ENCODE data around the gene KSR2. TPM values are rescaled to one million over a fixed set of nuclear protein-coding genes. Genes with fewer than 3 reads are reported as not detected.

KSR2 gene
- total RNA-seq, 2 experiments from 2014 or later = 0.12 to 0.45 TPM

GRCh38 chr12:117513353-117513752 lies 455.4 kb downstream of the KSR2 start:
- ChIA-PET CTCF (no interaction called here), POLR2A (no interaction called here)
- H3K9me3 Mint-ChIP-seq = no peaks in the 10 kb centered on the region
- no peak overlapping the region for H3K4me3 Mint-ChIP-seq
- H3K27me3 Mint-ChIP-seq = no peaks in the 10 kb centered on the region
- intact Hi-C loops (cut with micrococcal nuclease) = no loop called here
- H3K36me3 Mint-ChIP-seq = no peaks in the 10 kb centered on the region
- H3K4me1 Mint-ChIP-seq (ENCODE audit: low read depth) = no peaks in the 10 kb centered on the region
- no peak overlapping the region for H3K27ac Mint-ChIP-seq
- no peak for DNase-seq

DNA sequence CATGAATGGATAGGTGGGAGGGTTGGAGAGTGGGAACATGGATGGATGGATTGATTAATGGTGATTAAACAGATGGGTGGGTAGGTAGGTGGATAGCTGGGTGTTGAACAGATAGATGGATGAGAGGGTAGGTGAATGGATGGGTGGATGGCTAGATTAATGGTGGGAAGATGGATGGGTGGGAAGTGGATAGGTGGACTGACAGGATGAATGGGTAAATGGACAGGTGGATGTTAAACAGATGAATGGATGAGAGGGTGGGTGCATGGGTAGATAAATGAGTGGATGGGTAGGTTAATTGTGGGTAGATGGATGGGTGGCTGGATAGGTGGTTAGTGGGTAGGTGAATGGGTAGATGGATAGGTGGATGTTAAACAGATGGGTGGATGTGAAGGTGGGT lies 460.3 kb downstream of the KSR2 start:
- POLR2A ChIA-PET = no interaction called here
- no peak overlapping the region for H3K27ac Mint-ChIP-seq
- no peaks in the 10 kb centered on the region for H3K36me3 Mint-ChIP-seq
- intact Hi-C loops (cut with micrococcal nuclease) = no loop called here
- H3K4me1 Mint-ChIP-seq (ENCODE audit: low read depth) = no peaks in the 10 kb centered on the region
- H3K27me3 Mint-ChIP-seq = no peaks in the 10 kb centered on the region
- DNase-seq = no peak
- no peak overlapping the region for H3K4me3 Mint-ChIP-seq
- CTCF ChIA-PET = no interaction called here
- H3K9me3 Mint-ChIP-seq = no peaks in the 10 kb centered on the region

DNA sequence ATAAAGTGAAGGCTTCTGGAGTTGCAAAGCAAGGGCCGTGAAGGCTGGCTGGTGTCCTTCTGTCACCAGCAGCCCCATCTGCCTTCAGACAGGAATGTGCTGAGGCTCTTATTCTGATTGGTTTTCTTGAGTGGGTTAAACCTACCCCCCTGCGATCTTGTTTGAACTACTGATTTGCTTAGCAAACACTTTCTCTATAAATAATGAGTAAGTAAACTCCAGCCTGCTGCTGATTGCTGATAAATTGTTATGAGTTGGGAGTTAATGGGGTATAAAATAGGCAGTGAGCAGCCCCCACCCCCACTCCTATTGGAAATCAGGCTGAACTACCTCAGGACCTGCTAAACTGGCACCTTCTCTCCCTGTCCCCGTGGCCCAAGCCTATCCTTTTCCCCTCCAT lies 461.2 kb downstream of the KSR2 start:
- Mint-ChIP-seq H3K9me3 (no peaks in the 10 kb centered on the region), H3K36me3 (no peaks in the 10 kb centered on the region), H3K4me1 (ENCODE audit: low read depth) (no peaks in the 10 kb centered on the region), H3K27me3 (no peaks in the 10 kb centered on the region), H3K27ac (no peak overlapping the region), H3K4me3 (no peak overlapping the region)
- CTCF ChIA-PET = no interaction called here
- intact Hi-C loops (cut with micrococcal nuclease) = no loop called here
- POLR2A ChIA-PET = no interaction called here
- no peak for DNase-seq

DNA sequence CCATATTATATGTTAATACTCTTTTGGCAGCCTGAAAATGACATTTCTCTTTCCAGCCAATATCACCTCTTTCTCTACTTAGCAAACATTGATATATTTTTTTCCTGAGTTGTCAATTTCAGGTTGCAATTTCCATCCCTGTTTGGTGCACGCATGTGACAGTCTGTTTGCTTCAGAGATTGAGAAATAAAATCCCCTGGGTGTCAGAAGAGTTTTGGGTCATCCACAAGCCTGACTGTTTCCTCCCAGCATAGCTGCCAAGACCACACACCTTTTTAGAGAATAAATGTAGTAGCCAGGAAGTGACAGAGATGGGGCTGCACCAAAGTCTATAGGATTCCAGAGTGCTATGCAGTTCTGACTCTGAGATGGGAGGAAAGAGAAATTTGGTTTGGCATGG lies 462.5 kb downstream of the KSR2 start:
- DNase-seq = no peak
- no peaks in the 10 kb centered on the region for H3K9me3 Mint-ChIP-seq
- no peak overlapping the region for H3K4me3 Mint-ChIP-seq
- no peak overlapping the region for H3K27ac Mint-ChIP-seq
- H3K36me3 Mint-ChIP-seq = no peaks in the 10 kb centered on the region
- intact Hi-C loops (cut with micrococcal nuclease) = no loop called here
- ChIA-PET POLR2A (no interaction called here), CTCF (no interaction called here)
- no peaks in the 10 kb centered on the region for H3K4me1 Mint-ChIP-seq (ENCODE audit: low read depth)
- no peaks in the 10 kb centered on the region for H3K27me3 Mint-ChIP-seq

DNA sequence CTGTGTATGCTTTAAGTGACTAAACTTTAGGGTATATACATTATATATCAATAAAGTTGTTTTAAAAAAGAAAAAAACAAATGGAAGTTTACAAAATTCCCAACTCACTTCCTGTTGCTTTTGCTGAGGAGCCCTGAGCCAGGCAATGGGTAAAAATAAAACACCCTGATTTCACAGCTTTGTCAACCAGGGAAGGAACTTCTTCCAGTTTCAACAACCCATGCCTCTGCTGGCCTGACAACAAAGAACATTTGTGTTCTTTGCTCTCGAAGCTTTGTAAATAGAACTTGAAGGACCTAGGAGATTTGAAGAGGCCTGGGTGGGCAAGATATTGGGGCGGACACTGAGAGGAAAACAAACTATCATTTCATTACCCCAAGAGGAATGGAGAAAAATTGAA lies 466.2 kb downstream of the KSR2 start:
- no peaks in the 10 kb centered on the region for H3K9me3 Mint-ChIP-seq
- no peak overlapping the region for H3K27ac Mint-ChIP-seq
- H3K4me3 Mint-ChIP-seq = no peak overlapping the region
- no peaks in the 10 kb centered on the region for H3K36me3 Mint-ChIP-seq
- H3K27me3 Mint-ChIP-seq = no peaks in the 10 kb centered on the region
- no peak for DNase-seq
- POLR2A ChIA-PET = no interaction called here
- H3K4me1 Mint-ChIP-seq (ENCODE audit: low read depth) = no peaks in the 10 kb centered on the region
- intact Hi-C loops (cut with micrococcal nuclease) = no loop called here
- CTCF ChIA-PET = no interaction called here

DNA sequence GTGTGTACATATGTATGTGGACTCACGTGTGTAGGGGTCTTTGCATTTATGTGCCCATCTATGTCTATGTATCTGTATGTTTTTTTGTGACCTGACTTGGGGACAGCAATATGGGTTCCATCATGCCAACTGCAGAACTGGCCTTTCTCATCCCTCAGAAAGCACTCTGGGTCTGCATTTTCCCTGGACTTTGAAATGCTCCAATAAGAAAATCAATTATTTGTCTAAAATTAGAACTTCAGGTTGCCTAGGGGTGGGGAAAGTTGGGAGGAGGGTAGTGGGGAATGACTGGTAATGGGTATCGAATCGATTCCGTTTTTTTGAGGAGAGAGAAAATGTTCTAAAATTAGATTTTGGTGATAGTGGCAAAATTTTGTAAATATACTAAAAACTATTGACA lies 466.6 kb downstream of the KSR2 start:
- CTCF ChIA-PET = no interaction called here
- POLR2A ChIA-PET = no interaction called here
- Mint-ChIP-seq H3K27ac (no peak overlapping the region), H3K9me3 (no peaks in the 10 kb centered on the region), H3K27me3 (no peaks in the 10 kb centered on the region), H3K36me3 (no peaks in the 10 kb centered on the region), H3K4me1 (ENCODE audit: low read depth) (no peaks in the 10 kb centered on the region), H3K4me3 (no peak overlapping the region)
- intact Hi-C loops (cut with micrococcal nuclease) = no loop called here
- DNase-seq = no peak

DNA sequence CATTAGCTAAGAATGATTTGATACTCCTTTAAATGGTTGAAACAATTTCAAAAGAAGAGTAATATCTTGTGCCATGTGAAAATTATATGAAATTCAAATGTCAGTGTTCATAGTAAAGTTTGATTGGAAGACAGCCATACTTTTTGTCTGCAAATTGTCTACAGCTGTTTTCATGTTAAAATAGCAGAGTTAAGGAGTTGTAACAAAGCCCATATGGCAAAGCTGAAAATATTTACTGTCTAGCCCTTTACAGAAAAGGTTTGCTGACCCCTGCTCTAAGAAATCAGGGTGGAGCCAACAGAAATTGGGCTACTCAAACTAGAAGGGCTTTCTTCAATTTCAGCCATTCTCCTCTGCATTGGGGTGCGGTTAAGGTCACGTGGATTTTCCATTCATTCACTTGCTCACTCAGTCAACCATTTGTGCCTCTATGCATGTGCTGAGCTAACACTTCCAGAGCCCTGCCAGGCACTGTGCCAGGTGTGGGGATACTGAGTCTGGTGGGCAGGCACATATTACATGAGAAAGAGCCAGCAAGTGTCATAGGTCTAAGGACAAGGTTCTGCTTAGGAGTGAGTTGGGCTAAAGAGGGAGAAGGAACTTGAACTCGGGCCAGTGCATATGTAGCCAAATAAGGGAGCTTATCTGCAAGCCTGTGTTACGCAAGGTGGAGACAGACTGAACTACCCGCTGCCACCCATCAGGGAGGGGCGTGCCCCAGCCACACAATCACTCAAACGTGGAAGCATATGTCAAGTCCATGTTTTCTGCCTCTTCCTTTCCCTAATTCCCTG lies 467.5 kb downstream of the KSR2 start:
- Mint-ChIP-seq H3K27ac (no peak overlapping the region), H3K36me3 (no peaks in the 10 kb centered on the region), H3K27me3 (no peaks in the 10 kb centered on the region), H3K4me3 (no peak overlapping the region), H3K4me1 (ENCODE audit: low read depth) (no peaks in the 10 kb centered on the region), H3K9me3 (no peaks in the 10 kb centered on the region)
- DNase-seq = no peak
- CTCF ChIA-PET = no interaction called here
- POLR2A ChIA-PET = no interaction called here
- intact Hi-C loops (cut with micrococcal nuclease) = no loop called here

DNA sequence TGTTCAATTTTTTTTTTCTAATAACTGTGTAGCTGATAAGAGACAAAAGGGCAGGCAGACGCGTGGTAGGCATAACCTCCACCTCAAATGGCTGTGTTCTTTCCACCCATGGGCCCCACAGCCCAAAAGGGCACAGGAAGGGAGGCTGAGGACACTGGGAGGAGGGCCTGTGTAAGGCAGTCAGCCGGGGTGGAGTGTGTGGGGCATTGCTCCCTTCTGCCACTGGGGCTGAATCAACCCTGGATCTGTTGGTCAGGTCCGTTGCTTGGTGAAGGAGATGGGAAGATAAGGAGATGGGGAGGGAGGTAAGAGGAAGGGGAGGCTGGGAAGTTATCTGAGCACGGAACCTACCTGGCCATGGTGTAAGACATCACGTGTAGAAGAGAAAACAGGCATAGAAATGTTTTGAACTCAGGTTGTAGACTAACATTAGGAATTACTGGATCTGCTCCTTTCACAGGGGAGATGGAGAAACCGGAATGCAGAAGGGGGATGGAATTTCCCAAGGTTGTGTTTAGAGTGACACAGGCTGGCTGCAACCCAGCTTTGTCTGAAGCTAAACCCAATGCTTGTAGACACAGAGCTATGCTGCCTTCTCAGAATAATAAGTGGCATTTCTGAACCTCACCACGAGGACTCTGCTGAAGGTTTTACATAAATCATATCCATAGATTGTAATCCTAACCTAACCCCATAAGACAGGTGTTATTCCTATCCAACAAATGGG lies 468.9 kb downstream of the KSR2 start:
- DNase-seq = no peak
- Mint-ChIP-seq H3K4me3 (no peak overlapping the region), H3K27ac (no peak overlapping the region), H3K9me3 (no peaks in the 10 kb centered on the region), H3K36me3 (no peaks in the 10 kb centered on the region), H3K27me3 (no peaks in the 10 kb centered on the region), H3K4me1 (ENCODE audit: low read depth) (no peaks in the 10 kb centered on the region)
- ChIA-PET POLR2A (no interaction called here), CTCF (no interaction called here)
- intact Hi-C loops (cut with micrococcal nuclease) = no loop called here

- Mint-ChIP-seq H3K4me1 (ENCODE audit: low read depth) (no peaks in the 10 kb centered on the region), H3K4me3 (no peak overlapping the region), H3K9me3 (no peaks in the 10 kb centered on the region), H3K27me3 (no peaks in the 10 kb centered on the region), H3K36me3 (no peaks in the 10 kb centered on the region), H3K27ac (no peak overlapping the region)
- DNase-seq = no peak
- intact Hi-C loops (cut with micrococcal nuclease) = no loop called here
- CTCF ChIA-PET = no interaction called here
- POLR2A ChIA-PET = no interaction called here
Measured at GRCh38 chr12:117498880-117499279, 469.9 kb downstream of the KSR2 start.

- intact Hi-C loops (cut with micrococcal nuclease) = no loop called here
- Mint-ChIP-seq H3K9me3 (no peaks in the 10 kb centered on the region), H3K27ac (no peak overlapping the region), H3K27me3 (no peaks in the 10 kb centered on the region), H3K4me1 (ENCODE audit: low read depth) (no peaks in the 10 kb centered on the region), H3K4me3 (no peak overlapping the region), H3K36me3 (no peaks in the 10 kb centered on the region)
- no peak for DNase-seq
- ChIA-PET CTCF (no interaction called here), POLR2A (no interaction called here)
Measured at GRCh38 chr12:117498256-117498655, 470.5 kb downstream of the KSR2 start.

DNA sequence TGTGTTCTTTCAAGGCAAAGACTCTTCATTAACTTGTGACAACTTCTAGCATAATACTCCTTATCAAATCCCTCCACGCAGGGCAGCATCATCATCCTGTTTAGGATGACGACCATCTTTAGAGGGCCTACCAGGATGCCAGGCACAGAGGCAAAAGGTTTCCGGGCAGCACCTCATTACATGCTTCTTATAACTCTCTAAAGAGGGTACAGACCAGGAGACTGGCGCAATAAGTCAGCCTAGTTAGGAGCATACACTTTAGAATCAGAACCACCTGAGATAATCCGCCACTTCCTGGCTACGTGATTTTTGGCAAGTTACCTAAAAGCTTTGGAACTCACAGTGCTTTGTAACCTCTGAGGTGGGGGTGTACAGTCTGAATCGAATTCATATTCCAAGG lies 471.4 kb downstream of the KSR2 start:
- CTCF ChIA-PET = no interaction called here
- intact Hi-C loops (cut with micrococcal nuclease) = no loop called here
- no peaks in the 10 kb centered on the region for H3K4me1 Mint-ChIP-seq (ENCODE audit: low read depth)
- no peak overlapping the region for H3K4me3 Mint-ChIP-seq
- no peaks in the 10 kb centered on the region for H3K27me3 Mint-ChIP-seq
- POLR2A ChIA-PET = no interaction called here
- H3K9me3 Mint-ChIP-seq = no peaks in the 10 kb centered on the region
- no peak for DNase-seq
- H3K36me3 Mint-ChIP-seq = no peaks in the 10 kb centered on the region
- H3K27ac Mint-ChIP-seq = no peak overlapping the region

DNA sequence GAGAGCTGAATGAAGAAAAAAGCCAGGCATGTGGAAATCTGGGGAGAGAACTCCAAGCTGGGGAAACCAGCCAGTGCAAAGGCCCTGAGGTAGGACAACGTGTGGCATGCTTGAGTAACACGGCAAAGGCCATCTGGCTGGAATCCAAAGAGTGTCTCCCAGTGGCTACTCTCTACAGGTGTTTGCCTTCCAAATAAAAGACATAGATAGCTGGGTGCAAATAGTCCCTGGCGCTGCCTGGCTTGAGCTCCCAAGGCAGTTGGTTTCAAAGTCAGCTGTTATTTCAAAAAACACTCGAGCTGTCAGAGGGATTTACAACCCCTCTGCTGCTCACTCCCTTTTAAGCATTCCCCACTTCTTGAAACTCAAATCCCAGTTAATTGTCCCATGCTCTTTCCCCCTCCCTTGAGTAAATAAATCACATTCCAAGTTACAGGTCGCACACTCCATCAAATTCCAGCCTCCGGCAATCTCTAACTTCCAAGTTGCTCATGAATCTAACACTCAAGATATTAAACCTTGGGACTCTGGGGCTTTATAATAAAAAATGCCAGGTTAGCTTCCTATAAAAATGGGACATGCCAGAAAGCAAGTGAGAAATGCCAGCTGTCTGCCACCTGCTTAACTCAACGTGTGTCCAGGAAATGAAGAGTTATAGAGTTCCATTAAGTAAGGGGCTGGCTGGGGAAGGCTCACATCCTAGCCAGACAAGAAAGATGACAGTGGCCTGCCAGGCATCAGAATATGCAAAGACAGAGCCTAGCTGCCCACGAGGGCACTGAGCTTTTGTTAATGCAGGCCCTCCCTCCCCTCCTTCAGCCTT lies 473.7 kb downstream of the KSR2 start:
- Mint-ChIP-seq H3K4me1 (ENCODE audit: low read depth) (no peaks in the 10 kb centered on the region), H3K27ac (no peak overlapping the region), H3K27me3 (no peaks in the 10 kb centered on the region), H3K36me3 (no peaks in the 10 kb centered on the region), H3K4me3 (no peak overlapping the region), H3K9me3 (no peaks in the 10 kb centered on the region)
- CTCF ChIA-PET = interaction anchor here (0.8 kb wide), 1 partner anchor 258 kb away, joined by 3 read pairs; no protein-coding TSS in a partner anchor
- no peak for DNase-seq
- intact Hi-C loops (cut with micrococcal nuclease) = no loop called here
- POLR2A ChIA-PET = no interaction called here

DNA sequence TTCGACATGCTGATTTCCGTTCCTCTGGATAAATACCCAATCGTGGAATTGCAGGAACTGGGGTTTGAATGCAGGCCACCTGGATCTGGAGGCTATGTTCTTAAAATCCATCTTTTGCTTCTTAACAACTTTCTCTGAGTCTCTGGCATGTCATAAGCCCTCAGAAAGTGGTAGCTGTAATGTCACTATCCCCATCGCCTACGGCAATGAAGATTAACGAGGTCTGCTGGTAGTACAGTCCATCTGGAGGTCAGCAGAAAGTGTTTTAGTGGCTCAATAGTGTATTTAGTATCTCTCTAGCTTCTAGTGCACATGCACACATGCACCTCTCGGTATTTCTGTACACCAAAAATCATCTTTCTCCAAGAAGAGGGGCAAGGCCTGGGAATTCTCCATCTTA lies 477.1 kb downstream of the KSR2 start:
- intact Hi-C loops (cut with micrococcal nuclease) = no loop called here
- H3K36me3 Mint-ChIP-seq = no peaks in the 10 kb centered on the region
- no peaks in the 10 kb centered on the region for H3K27me3 Mint-ChIP-seq
- H3K9me3 Mint-ChIP-seq = no peaks in the 10 kb centered on the region
- H3K4me3 Mint-ChIP-seq = no peak overlapping the region
- ChIA-PET CTCF (no interaction called here), POLR2A (no interaction called here)
- H3K27ac Mint-ChIP-seq = no peak overlapping the region
- no peaks in the 10 kb centered on the region for H3K4me1 Mint-ChIP-seq (ENCODE audit: low read depth)
- no peak for DNase-seq

Data from activated CD4-positive, alpha-beta memory T cell treated with anti-CD3 and anti-CD28 coated beads for 36 hours (primary cell).